DND-41 (cell line): ENCODE measurements around the gene JDP2.

Experiments
- CTCF ChIP-seq: IDR thresholded peaks from 2 replicates; pipeline ENCODE4 v1.5.1; 2012; ENCODE audit warnings: borderline replicate concordance, low read length, moderate library complexity, mild to moderate bottlenecking; ENCODE audit not compliant: poor library complexity, severe bottlenecking; ENCODE audit errors: extremely low read depth
- EZH2 ChIP-seq: IDR thresholded peaks from 3 replicates; pipeline ENCODE4 v1.6.1; 2012; ENCODE audit warnings: borderline replicate concordance, low read depth, mild to moderate bottlenecking, moderate library complexity, low read length, inconsistent platforms; ENCODE audit not compliant: severe bottlenecking

GRCh38 chr14:75452900-75453816 lies 25.3 kb downstream of the JDP2 start:
- TF ChIP-seq CTCF (no peak), EZH2 (no peak)
